HepG2 (cell line): ENCODE data around the gene CYP2U1. TPM values are rescaled to one million over a fixed set of nuclear protein-coding genes. Genes with fewer than 3 reads are reported as not detected.

ENCODE experiments used
- BHLHE40 ChIP-seq: IDR thresholded peaks from 2 replicates; pipeline ENCODE4 v1.6.1; 2011; ENCODE audit warnings: low read length, improper control_type of control experiment
- BRF2 ChIP-seq: sonication (generic); formaldehyde crosslinking; IDR thresholded peaks from 2 replicates; pipeline ENCODE4 v1.8.1; 2022; ENCODE audit warnings: mild to moderate bottlenecking, missing genetic modification reagents
- FOXO4 ChIP-seq: sonication (generic); formaldehyde crosslinking; conservative IDR thresholded peaks from 2 replicates; pipeline ENCODE4 v1.8.1; 2023; ENCODE audit warnings: missing genetic modification reagents
- KMT2B ChIP-seq: IDR thresholded peaks from 2 replicates; pipeline ENCODE4 v1.6.1; 2016; ENCODE audit warnings: missing genetic modification reagents, missing compliant biosample characterization
- NAIF1 ChIP-seq: sonication (generic); formaldehyde crosslinking; IDR thresholded peaks from 2 replicates; pipeline ENCODE4 v1.5.0; 2020; ENCODE audit warnings: mild to moderate bottlenecking, missing genetic modification reagents, borderline replicate concordance
- PHF20 ChIP-seq: sonication (generic); formaldehyde crosslinking; IDR thresholded peaks from 2 replicates; pipeline ENCODE4 v1.5.0; 2020; ENCODE audit warnings: mild to moderate bottlenecking, missing genetic modification reagents
- RARG ChIP-seq: sonication (generic); formaldehyde crosslinking; IDR thresholded peaks from 2 replicates; pipeline ENCODE4 v1.4.0; 2020; ENCODE audit warnings: low read depth, mild to moderate bottlenecking, missing genetic modification reagents
- SAP130 ChIP-seq: IDR thresholded peaks from 2 replicates; pipeline ENCODE4 v1.6.1; 2016; ENCODE audit warnings: low read depth
- SIX1 ChIP-seq: sonication (generic); formaldehyde crosslinking; IDR thresholded peaks from 2 replicates; pipeline ENCODE4 v1.4.0; 2020; ENCODE audit warnings: missing genetic modification reagents, borderline replicate concordance
- TCF7L2 ChIP-seq: IDR thresholded peaks from 2 replicates; pipeline ENCODE4 v1.6.1; 2011; ENCODE audit warnings: mild to moderate bottlenecking, low read depth, low read length, moderate library complexity
- XRCC5 ChIP-seq: fragments of 200-400 bp; formaldehyde crosslinking; optimal IDR thresholded peaks from 2 replicates; pipeline ENCODE3; 2017; ENCODE audit warnings: mild to moderate bottlenecking, low read length
- ZBTB1 ChIP-seq: sonication (generic); formaldehyde crosslinking; IDR thresholded peaks from 2 replicates; pipeline ENCODE4 v1.4.0; 2020; ENCODE audit warnings: missing genetic modification reagents, borderline replicate concordance
- ZFYVE20 ChIP-seq: sonication (generic); formaldehyde crosslinking; IDR thresholded peaks from 2 replicates; pipeline ENCODE4 v1.8.0; 2023; ENCODE audit warnings: low read depth, mild to moderate bottlenecking, moderate library complexity, missing genetic modification reagents, borderline replicate concordance
- ZHX2 ChIP-seq, 2 experiments: sonication (generic) in 1 of 2; formaldehyde crosslinking in 1 of 2; IDR thresholded peaks; 2 replicates each; pipeline versions ENCODE4 v1.6.1 to v1.9.0; 2014 to 2022; ENCODE audit warnings: antibody characterized with exemption in 1 of 2, borderline replicate concordance in 1 of 2, inconsistent platforms in 1 of 2, low read depth in 1 of 2, missing genetic modification reagents in 1 of 2
- ZNF274 ChIP-seq: sonication (generic); formaldehyde crosslinking; IDR thresholded peaks from 2 replicates; pipeline ENCODE4 v1.5.1; 2020; ENCODE audit warnings: mild to moderate bottlenecking, missing genetic modification reagents
- ZNF335 ChIP-seq: sonication (generic); formaldehyde crosslinking; IDR thresholded peaks from 2 replicates; pipeline ENCODE4 v1.4.0; 2020; ENCODE audit warnings: missing genetic modification reagents
- ZNF383 ChIP-seq: sonication (generic); formaldehyde crosslinking; IDR thresholded peaks from 2 replicates; pipeline ENCODE4 v1.4.0; 2020; ENCODE audit warnings: missing genetic modification reagents, mild to moderate bottlenecking, borderline replicate concordance
- ZNF746 ChIP-seq: sonication (generic); formaldehyde crosslinking; IDR thresholded peaks from 2 replicates; pipeline ENCODE4 v1.8.0; 2022; ENCODE audit warnings: mild to moderate bottlenecking, missing genetic modification reagents
- ZNF776 ChIP-seq: sonication (generic); formaldehyde crosslinking; IDR thresholded peaks from 2 replicates; pipeline ENCODE4 v1.4.0; 2020; ENCODE audit warnings: mild to moderate bottlenecking, missing genetic modification reagents
- polyA plus RNA-seq, 8 experiments: library from polyadenylated mRNA; depleted of rRNA in 3 of 8; stranded (reverse) in 7 of 8; unstranded in 1 of 8; fragments of >200 nt; fragmentation: Illumina TruSeq in 4 of 8; extraction: Trizol in 4 of 8; gene quantifications; 2 replicates each; pipeline versions ENCODE4 v1.2.1 to v1.2.3, GENCODE V29; 2011 to 2016; ENCODE audit warnings: low read depth in 4 of 8, missing spikeins in 1 of 8, mixed read lengths in 1 of 8; ENCODE audit not compliant: insufficient read depth in 1 of 8
- total RNA-seq, 5 experiments: library from RNA; depleted of rRNA; stranded (reverse); fragments of >200 nt; fragmentation: Illumina TruSeq; extraction: Trizol; gene quantifications; 2 replicates each; pipeline ENCODE4 v1.2.3, GENCODE V29; 2016; ENCODE audit warnings: low read depth in 1 of 5

CYP2U1 gene
- total and polyA plus RNA-seq, 2 of the 13 experiments (the other 11 are each of a cell fraction or from before 2014, with no cell fraction given): 1.4 to 3.4 TPM

- TF ChIP-seq BRF2 (CRISPR knock-in tag) (no peak; the same call in 1 of the 2 replicates), ZBTB1 (CRISPR knock-in tag) (no peak), ZNF383 (CRISPR knock-in tag) (no peak), TCF7L2 (no peak), ZNF274 (CRISPR knock-in tag) (peak; percentile 98), XRCC5 (no peak), SAP130 (CRISPR knock-in tag) (peak; percentile 94), ZNF746 (CRISPR knock-in tag) (peak; percentile 59; the same call in 1 of the 2 replicates), SIX1 (CRISPR knock-in tag) (no peak), ZNF335 (CRISPR knock-in tag) (no peak), ZFYVE20 (CRISPR knock-in tag) (no peak), KMT2B (CRISPR knock-in tag) (peak; percentile 81), NAIF1 (CRISPR knock-in tag) (no peak), PHF20 (CRISPR knock-in tag) (no peak; the same call in 1 of the 2 replicates), RARG (CRISPR knock-in tag) (no peak), ZHX2 (IDR thresholded peaks at IDR 0.05; ENCODE audit: low read depth) (no peak), ZHX2 (CRISPR knock-in tag; IDR thresholded peaks at IDR 0.05; ENCODE audit: borderline replicate concordance) (no peak; the same call in 1 of the 2 replicates), BHLHE40 (peak; percentile 47; the same call in 1 of the 2 replicates), ZNF776 (CRISPR knock-in tag) (0 out of 2 replicates have a peak, but pooled peaks have one; percentile 53), FOXO4 (CRISPR knock-in tag) (no peak)
Observed at GRCh38 chr4:107989537-107990386, 58.4 kb downstream of the CYP2U1 start, which contains the start of gene HADH (continued).
